Kidney (tissue), 14 donors: ENCODE data around the gene GAL3ST2. TPM values are rescaled to one million over a fixed set of nuclear protein-coding genes. Genes with fewer than 3 reads are reported as not detected.
"Not testable (repeated sequence)": the region's sequence is repeated elsewhere in the genome, so short reads cannot be mapped to it uniquely, and the experiment has no call there.

Source experiments
- DNase-seq, 5 donors: peaks; one replicate each; pipeline ENCODE4 v3.0.0-alpha.2; 2013 to 2020
- FAIRE-seq: peaks from 2 replicates; lab custom pipeline; 2012; peaks lifted over from hg19 to GRCh38; lab: Jason Lieb, UNC
- H3K27ac ChIP-seq, 2 donors: one replicate each; pipeline ENCODE4 v1.7.0; 2013; ENCODE audit warnings: low read depth in 2 of 2, low read length in 2 of 2, inconsistent platforms in 1 of 2
- H3K27me3 ChIP-seq: one replicate; pipeline ENCODE4 v1.7.1; 2013; ENCODE audit warnings: low read length, inconsistent platforms; ENCODE audit not compliant: control insufficient read depth, insufficient read depth
- H3K36me3 ChIP-seq, 3 donors: one replicate each; pipeline versions ENCODE4 v1.7.0 to v1.7.1; 2013; ENCODE audit warnings: low read length in 3 of 3, control low read depth in 1 of 3, inconsistent platforms in 1 of 3; ENCODE audit not compliant: insufficient read depth in 3 of 3, control insufficient read depth in 2 of 3
- H3K4me1 ChIP-seq, 3 donors: one replicate each; pipeline versions ENCODE4 v1.7.0 to v1.7.1; 2013; ENCODE audit warnings: low read length in 3 of 3, inconsistent platforms in 1 of 3, low read depth in 1 of 3; ENCODE audit not compliant: control insufficient read depth in 2 of 3, insufficient read depth in 2 of 3
- H3K4me3 ChIP-seq, 3 donors: one replicate each; pipeline versions ENCODE4 v1.7.0 to v1.8.1; 2013; ENCODE audit warnings: low read length in 3 of 3, control low read depth in 1 of 3, inconsistent platforms in 1 of 3
- H3K9ac ChIP-seq, 3 donors: one replicate each; pipeline versions ENCODE4 v1.7.0 to v1.7.1; 2013; ENCODE audit warnings: low read length in 3 of 3, control low read depth in 1 of 3, inconsistent platforms in 1 of 3
- H3K9me3 ChIP-seq, 3 donors: one replicate each; pipeline versions ENCODE4 v1.7.0 to v1.7.1; 2013; ENCODE audit warnings: low read length in 3 of 3, control low read depth in 1 of 3, inconsistent platforms in 1 of 3; ENCODE audit not compliant: control insufficient read depth in 2 of 3, insufficient read depth in 1 of 3
- intact Hi-C: fragments of 100-400 bp; cut with DNase I; formaldehyde crosslinking; loops from one replicate; pipeline ENCODE4 v1.11.1; 2022
- polyA plus RNA-seq: library from polyadenylated mRNA; stranded (reverse); fragments of 350-450 nt; fragmentation: Illumina TruSeq; extraction: RNeasy Lipid Tissue Mini Kit (QIAGEN cat#74804); gene quantifications from one replicate; pipeline ENCODE4 v1.2.3, GENCODE V29; 2014; ENCODE audit warnings: low read depth, low replicate concordance; ENCODE audit not compliant: insufficient read depth
- total RNA-seq: library from RNA; stranded (reverse); fragmentation: NEBNext Ultra II Directional; extraction: Animal tissue kit (Norgen Biotek cat#: 25700); gene quantifications from one replicate; pipeline ENCODE4 v1.2.1, GENCODE V29; 2021
- TF ChIP-seq, protein P1 (sequence below): IDR thresholded peaks from 3 replicates; pipeline ENCODE4 v1.5.1; 2012; ENCODE audit warnings: mild to moderate bottlenecking, moderate library complexity, borderline replicate concordance; ENCODE audit not compliant: insufficient read depth; ENCODE audit errors: extremely low read depth
- donor health status: control.
- donor health status: control.
- donor health status: control.
- donor health status: control.
- donor health status: control.
- donor health status: DM: yes; HTN: yes; CAD: no.
- donor health status: Normal renal cell carcinoma (clear cell type).

GAL3ST2 gene
- total and polyA plus RNA-seq, 2 donors from 2014 or later, result 0.19 to 0.39 TPM

DNA sequence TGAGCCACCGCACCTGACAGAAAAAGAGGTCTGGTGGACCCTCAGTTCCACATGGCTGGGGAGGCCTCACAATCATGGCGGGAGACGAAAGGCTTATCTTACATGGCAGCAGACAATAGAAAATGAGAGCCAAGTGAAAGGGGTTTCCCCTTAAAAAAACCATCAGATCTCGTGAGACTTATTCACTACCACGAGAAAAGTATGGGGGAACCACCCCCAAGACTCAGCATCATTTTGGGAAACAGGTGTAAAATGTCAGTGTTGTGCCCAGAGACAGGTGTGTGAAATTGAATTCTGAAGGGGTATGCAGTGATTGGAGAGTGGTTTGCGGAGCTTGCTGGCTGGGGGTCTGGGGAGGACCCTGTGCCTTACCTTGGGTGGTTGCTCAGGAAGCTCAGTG is 46.8 kb upstream of the GAL3ST2 start:
- Histone ChIP-seq H3K27me3 (no peaks in the 10 kb centered on the region), H3K27ac (no peak overlapping the region), H3K9me3 (no peaks in the 10 kb centered on the region), H3K9ac (no peak overlapping the region), H3K4me1 (peaks cover 0 to 3% (median 0%) of the 10 kb centered on the region in 3 donors), H3K4me3 (no peak overlapping the region), H3K36me3 (no peaks in the 10 kb centered on the region)
- DNase-seq (no peak), FAIRE-seq (no peak)
- intact Hi-C loops, result loop anchor here (10.0 kb wide), 1 partner anchor 145 kb away; no protein-coding TSS in a partner anchor
- TF ChIP-seq, protein P1, sequence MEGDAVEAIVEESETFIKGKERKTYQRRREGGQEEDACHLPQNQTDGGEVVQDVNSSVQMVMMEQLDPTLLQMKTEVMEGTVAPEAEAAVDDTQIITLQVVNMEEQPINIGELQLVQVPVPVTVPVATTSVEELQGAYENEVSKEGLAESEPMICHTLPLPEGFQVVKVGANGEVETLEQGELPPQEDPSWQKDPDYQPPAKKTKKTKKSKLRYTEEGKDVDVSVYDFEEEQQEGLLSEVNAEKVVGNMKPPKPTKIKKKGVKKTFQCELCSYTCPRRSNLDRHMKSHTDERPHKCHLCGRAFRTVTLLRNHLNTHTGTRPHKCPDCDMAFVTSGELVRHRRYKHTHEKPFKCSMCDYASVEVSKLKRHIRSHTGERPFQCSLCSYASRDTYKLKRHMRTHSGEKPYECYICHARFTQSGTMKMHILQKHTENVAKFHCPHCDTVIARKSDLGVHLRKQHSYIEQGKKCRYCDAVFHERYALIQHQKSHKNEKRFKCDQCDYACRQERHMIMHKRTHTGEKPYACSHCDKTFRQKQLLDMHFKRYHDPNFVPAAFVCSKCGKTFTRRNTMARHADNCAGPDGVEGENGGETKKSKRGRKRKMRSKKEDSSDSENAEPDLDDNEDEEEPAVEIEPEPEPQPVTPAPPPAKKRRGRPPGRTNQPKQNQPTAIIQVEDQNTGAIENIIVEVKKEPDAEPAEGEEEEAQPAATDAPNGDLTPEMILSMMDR, result no peak

DNA sequence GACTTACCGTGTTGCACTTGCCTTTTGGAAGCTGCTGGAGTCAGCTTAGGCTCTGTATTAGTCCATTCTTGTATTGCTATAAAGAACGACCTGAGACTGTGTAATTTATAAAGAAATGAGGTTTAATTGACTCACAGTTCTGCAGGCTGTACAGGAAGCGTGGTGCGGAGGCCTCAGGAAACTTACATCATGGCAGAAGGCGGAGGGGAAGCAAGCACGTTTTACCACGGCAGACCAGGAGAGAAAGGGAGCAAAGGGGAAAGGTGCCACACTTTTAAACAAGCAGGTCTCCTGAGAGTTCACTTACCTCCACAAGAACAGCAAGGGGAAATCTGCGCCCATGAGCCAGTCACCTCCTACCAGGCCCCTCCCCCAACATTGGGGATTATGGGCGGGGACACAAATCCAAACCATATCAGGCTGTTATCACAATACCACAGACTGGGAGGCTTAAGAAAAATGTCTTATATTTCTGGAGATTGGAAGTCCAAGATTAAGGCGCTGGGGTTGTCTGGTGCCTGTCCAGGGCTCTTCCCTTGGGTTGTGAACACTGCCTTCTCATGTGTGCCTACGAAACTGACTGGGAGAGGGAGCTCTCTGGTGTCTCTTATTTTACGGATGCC is 45.8 kb upstream of the GAL3ST2 start:
- no peaks in the 10 kb centered on the region for H3K27me3 ChIP-seq
- no peak overlapping the region for H3K9ac ChIP-seq
- H3K4me1 ChIP-seq, result peaks cover 0 to 5% (median 0%) of the 10 kb centered on the region in 3 donors
- H3K27ac ChIP-seq, result no peak overlapping the region
- H3K9me3 ChIP-seq, result no peaks in the 10 kb centered on the region
- H3K4me3 ChIP-seq, result no peak overlapping the region
- TF ChIP-seq, protein P1, result no peak
- no peak for DNase-seq
- intact Hi-C loops, result loop anchor here (10.0 kb wide), 1 partner anchor 144 kb away; no protein-coding TSS in a partner anchor
- H3K36me3 ChIP-seq, result no peaks in the 10 kb centered on the region
- FAIRE-seq, result no peak

DNA sequence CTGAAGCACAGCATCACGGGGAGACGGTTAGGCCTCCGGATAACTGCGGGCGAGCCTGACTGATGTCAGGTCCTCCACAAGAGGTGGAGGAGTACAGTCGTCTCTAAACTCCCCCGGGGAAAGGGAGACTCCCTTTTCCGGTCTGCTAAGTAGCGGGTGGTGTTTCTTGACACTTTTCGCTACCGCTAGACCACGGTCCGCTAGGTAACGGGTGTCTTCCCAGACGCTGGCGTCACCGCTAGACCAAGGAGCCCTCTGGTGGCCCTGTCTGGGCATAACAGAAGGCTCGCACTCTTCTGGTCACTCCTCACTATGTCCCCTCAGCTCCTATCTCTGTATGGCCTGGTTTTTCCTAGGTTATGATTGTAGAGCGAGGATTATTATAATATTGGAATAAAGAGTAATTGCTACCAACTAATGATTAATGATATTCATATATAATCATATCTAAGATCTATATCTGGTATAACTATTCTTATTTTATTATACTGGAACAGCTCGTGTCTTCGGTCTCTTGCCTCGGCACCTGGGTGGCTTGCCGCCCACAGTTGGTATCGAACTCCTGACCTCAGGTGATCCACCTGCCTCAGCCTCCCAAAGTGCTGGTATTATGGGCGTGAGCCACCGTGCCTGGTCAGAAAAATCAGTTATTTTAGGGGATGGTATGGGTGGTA is 44.0 kb upstream of the GAL3ST2 start:
- peak in 4 of 5 donors; percentile 27 to 91 (median 88) for DNase-seq
- H3K9ac ChIP-seq, H3K36me3 ChIP-seq, H3K27me3 ChIP-seq, H3K27ac ChIP-seq, H3K4me3 ChIP-seq, H3K9me3 ChIP-seq, H3K4me1 ChIP-seq, FAIRE-seq: not testable (repeated sequence)
- intact Hi-C loops, result loop anchor here (10.0 kb wide), 1 partner anchor 142 kb away; no protein-coding TSS in a partner anchor
- TF ChIP-seq, protein P1, result peak; percentile 51
